ENCODE results near the gene MOSPD3.

DNA sequence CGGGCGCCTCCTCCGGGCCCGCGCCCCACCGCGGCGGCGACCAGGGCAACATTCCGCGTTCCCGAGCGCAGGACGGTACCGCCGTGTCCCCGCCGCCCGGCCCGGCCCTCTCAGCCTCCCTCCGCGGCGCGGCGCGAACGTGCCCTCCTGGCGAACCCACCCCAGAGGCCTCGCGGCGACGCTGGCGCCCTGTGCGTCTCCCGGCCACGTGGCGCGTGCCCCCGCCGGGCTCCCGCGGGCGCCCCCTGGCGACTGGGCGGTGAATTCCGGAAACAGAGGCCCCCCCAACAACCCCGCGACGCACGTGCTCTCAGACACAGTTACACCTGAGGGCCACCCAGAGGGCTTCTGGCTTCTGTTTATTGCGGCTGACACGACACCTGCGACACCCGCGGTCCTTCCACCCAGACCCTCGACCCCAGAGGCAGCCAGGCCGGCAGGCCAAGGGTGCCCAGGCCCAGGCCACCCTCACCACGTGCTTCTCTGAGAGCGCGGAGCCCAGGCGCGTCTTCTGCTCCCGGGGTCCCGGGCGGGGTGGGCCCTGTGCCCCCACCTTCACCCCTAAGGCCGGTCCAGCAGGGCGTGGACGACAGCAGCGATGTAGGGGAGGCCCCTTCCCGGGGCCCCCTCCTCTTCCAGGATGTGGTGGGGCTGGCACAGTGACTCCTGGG, 38.5 kb upstream of the MOSPD3 start, which contains the start of gene SAP25:
- TF ChIP-seq, protein P1, sequence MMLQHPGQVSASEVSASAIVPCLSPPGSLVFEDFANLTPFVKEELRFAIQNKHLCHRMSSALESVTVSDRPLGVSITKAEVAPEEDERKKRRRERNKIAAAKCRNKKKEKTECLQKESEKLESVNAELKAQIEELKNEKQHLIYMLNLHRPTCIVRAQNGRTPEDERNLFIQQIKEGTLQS (IDR thresholded peaks at IDR 0.05; ENCODE audit: insufficient read depth, low read depth, low read length): no peak
- no peak for TF ChIP-seq YY1 (IDR thresholded peaks at IDR 0.05; ENCODE audit: low read depth, low read length)
- TF ChIP-seq RFX5 (IDR thresholded peaks at IDR 0.05; ENCODE audit: borderline replicate concordance, low read depth, low read length): no peak
- TF ChIP-seq CEBPB (IDR thresholded peaks at IDR 0.05; ENCODE audit: low read depth, low read length): no peak
- TF ChIP-seq TBP (IDR thresholded peaks at IDR 0.05; ENCODE audit: low read depth, low read length): no peak
- no peak for TF ChIP-seq EGR1 (IDR thresholded peaks at IDR 0.05; ENCODE audit: borderline replicate concordance, low read depth, low read length)
- TF ChIP-seq POLR2AphosphoS5 (IDR thresholded peaks at IDR 0.05; ENCODE audit: low read depth, low read length): no peak
- no peak for TF ChIP-seq ZNF274 (IDR thresholded peaks at IDR 0.05; ENCODE audit: borderline replicate concordance, extremely low read depth, low read length)
- TF ChIP-seq, protein P2, sequence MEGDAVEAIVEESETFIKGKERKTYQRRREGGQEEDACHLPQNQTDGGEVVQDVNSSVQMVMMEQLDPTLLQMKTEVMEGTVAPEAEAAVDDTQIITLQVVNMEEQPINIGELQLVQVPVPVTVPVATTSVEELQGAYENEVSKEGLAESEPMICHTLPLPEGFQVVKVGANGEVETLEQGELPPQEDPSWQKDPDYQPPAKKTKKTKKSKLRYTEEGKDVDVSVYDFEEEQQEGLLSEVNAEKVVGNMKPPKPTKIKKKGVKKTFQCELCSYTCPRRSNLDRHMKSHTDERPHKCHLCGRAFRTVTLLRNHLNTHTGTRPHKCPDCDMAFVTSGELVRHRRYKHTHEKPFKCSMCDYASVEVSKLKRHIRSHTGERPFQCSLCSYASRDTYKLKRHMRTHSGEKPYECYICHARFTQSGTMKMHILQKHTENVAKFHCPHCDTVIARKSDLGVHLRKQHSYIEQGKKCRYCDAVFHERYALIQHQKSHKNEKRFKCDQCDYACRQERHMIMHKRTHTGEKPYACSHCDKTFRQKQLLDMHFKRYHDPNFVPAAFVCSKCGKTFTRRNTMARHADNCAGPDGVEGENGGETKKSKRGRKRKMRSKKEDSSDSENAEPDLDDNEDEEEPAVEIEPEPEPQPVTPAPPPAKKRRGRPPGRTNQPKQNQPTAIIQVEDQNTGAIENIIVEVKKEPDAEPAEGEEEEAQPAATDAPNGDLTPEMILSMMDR (IDR thresholded peaks at IDR 0.05; ENCODE audit: control extremely low read depth in 1 of 3, insufficient read depth in 1 of 3, low read depth in 1 of 3, low read length in 3 of 3): peak in 2 of 3 experiments; percentile 63 to 70; a peak in 3 of 4 replicates
- TF ChIP-seq SUZ12 (IDR thresholded peaks at IDR 0.05; ENCODE audit: low read length): no peak
- no peak for TF ChIP-seq EP300 (IDR thresholded peaks at IDR 0.05; ENCODE audit: borderline replicate concordance in 1 of 2, low read depth in 2 of 2, low read length in 2 of 2)
